Duodenal mucosa (tissue), 2 donors: ENCODE measurements around the gene ADSL.

ENCODE experiments used
- H3K27ac ChIP-seq: one replicate; pipeline ENCODE4 v1.7.0; 2013; ENCODE audit warnings: low read depth, low read length
- H3K27me3 ChIP-seq, 2 donors: one replicate each; pipeline ENCODE4 v1.7.0; 2013; ENCODE audit warnings: low read length in 2 of 2, control low read depth in 1 of 2; ENCODE audit not compliant: insufficient read depth in 2 of 2, control insufficient read depth in 1 of 2
- H3K36me3 ChIP-seq, 2 donors: one replicate each; pipeline ENCODE4 v1.7.0; 2013; ENCODE audit warnings: low read length in 2 of 2, control low read depth in 1 of 2; ENCODE audit not compliant: insufficient read depth in 2 of 2, control insufficient read depth in 1 of 2
- H3K4me1 ChIP-seq, 2 donors: one replicate each; pipeline ENCODE4 v1.7.0; 2013; ENCODE audit warnings: low read length in 2 of 2, control low read depth in 1 of 2; ENCODE audit not compliant: insufficient read depth in 2 of 2, control insufficient read depth in 1 of 2
- H3K4me3 ChIP-seq, 2 donors: one replicate each; pipeline ENCODE4 v1.7.0; 2013; ENCODE audit warnings: low read length in 2 of 2, low read depth in 1 of 2
- H3K9ac ChIP-seq, 2 donors: one replicate each; pipeline ENCODE4 v1.7.0; 2013; ENCODE audit warnings: low read length in 2 of 2, low read depth in 1 of 2
- H3K9me3 ChIP-seq, 2 donors: one replicate each; pipeline ENCODE4 v1.7.0; 2013; ENCODE audit warnings: low read length in 2 of 2, control low read depth in 1 of 2; ENCODE audit not compliant: control insufficient read depth in 1 of 2

ADSL gene

DNA sequence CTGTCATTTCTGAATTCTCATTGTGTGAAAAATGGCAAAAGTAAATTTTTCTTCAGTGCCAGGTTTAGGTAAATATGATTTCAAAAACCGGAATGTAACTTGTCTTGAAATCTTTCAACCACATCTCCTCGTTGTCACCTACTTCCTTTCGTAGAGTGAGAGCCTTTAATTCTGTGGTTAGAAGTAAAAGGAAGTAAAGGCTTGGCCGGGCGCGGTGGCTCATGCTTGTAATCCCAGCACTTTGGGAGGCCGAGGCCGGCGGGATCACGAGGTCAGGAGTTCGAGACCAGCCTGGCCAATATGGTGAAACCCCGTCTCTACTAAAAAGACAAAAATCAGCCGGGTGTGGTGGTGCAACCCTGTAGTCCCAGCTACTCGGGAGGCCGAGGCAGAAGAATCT, 53.9 kb downstream of the ADSL start:
- H3K27me3 ChIP-seq: no peaks in the 10 kb centered on the region
- no peak overlapping the region for H3K9ac ChIP-seq
- H3K9me3 ChIP-seq: no peaks in the 10 kb centered on the region
- no peaks in the 10 kb centered on the region for H3K4me1 ChIP-seq
- peaks cover 7 to 48% of the 10 kb centered on the region in 2 donors for H3K36me3 ChIP-seq
- no peak overlapping the region for H3K27ac ChIP-seq
- no peak overlapping the region for H3K4me3 ChIP-seq

DNA sequence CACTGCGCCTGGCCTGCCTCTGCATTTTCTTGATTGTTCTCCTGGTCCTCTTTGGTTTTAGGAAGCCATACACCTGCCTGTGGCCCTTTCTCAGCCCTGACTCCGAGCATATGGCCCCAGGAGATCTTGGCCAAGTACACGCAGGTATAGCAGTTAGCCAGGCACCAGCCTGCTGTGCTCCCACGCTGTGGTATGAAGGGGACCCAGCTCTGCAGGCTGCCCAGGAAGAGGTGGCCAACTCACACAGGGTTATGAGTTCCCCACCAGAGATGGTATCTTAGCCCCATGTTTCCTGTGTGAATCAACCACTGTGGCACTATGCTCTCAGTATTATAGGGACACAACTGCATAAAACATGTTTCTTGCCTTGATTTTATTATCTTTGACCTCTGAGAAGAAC, 55.2 kb downstream of the ADSL start:
- H3K9me3 ChIP-seq: no peaks in the 10 kb centered on the region
- peaks cover 14 to 58% of the 10 kb centered on the region in 2 donors for H3K36me3 ChIP-seq
- no peaks in the 10 kb centered on the region for H3K4me1 ChIP-seq
- no peak overlapping the region for H3K4me3 ChIP-seq
- H3K27me3 ChIP-seq: no peaks in the 10 kb centered on the region
- no peak overlapping the region for H3K9ac ChIP-seq
- H3K27ac ChIP-seq: no peak overlapping the region

DNA sequence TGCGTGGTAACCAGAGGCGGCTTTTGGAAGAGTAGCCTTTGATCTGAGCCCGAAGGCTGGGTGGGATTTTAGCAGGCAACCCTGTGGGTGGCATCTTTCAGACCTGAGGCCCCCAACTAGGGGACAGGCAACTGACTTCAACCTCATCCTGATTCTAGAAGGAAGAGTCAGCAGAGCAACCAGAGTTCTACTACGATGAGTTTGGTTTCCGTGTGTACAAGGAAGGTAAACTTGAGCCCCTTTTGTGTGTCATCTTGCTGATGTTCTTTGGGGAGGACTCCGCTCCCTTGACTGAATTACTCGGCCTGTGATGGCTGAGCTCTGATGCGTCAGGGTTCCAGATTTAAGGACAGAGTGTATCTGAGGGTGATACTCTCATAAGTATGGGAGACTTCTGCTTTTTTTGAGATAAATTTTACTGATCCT, 55.7 kb downstream of the ADSL start:
- Histone ChIP-seq H3K27me3 (no peaks in the 10 kb centered on the region), H3K27ac (no peak overlapping the region), H3K36me3 (peaks cover 17 to 63% of the 10 kb centered on the region in 2 donors), H3K4me1 (no peaks in the 10 kb centered on the region), H3K9me3 (no peaks in the 10 kb centered on the region), H3K4me3 (no peak overlapping the region), H3K9ac (no peak overlapping the region)

DNA sequence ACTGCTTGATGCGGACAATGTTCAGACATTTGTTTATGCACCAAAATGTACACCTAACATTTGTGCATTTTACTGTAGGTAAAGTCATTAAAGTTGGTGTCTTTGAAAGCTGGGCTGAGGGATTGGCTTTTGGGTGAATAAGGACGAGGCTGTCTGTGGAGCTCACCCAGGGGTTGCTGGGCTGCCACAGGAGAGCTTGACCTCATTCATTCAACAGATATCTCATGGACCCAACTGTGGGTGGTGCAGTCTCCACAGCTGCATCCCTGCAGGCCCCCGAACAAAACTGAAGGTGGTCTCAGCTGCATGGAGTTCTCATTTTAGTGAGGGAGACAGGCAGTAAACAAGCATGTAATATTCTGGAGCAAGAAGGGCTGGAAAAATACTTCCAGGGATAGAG, 56.8 kb downstream of the ADSL start:
- no peaks in the 10 kb centered on the region for H3K27me3 ChIP-seq
- no peak overlapping the region for H3K4me3 ChIP-seq
- no peak overlapping the region for H3K27ac ChIP-seq
- H3K36me3 ChIP-seq: peaks cover 20 to 75% of the 10 kb centered on the region in 2 donors
- H3K4me1 ChIP-seq: no peaks in the 10 kb centered on the region
- no peak overlapping the region for H3K9ac ChIP-seq
- H3K9me3 ChIP-seq: no peaks in the 10 kb centered on the region

DNA sequence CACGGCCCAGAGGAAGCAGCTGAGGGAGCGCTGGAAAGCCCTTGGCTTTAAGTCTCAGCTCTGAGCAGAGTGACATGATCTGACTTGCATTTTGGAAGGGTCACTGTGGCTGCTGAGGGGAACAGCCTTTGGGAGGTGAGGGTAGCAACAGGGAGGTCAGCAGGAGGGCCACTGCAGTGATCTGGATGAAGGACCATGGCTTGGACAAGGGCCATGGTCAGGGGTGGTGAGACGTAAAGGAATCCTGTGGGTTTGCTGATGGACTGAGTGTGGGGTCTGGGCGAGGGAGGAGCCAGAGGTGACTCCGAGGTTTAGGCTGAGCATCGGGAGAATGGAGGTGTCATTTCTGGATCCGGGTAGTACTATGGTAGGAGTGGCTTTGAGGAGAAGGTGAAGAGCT, 57.4 kb downstream of the ADSL start:
- Histone ChIP-seq H3K4me1 (no peaks in the 10 kb centered on the region), H3K27ac (no peak overlapping the region), H3K36me3 (peaks cover 25 to 80% of the 10 kb centered on the region in 2 donors), H3K27me3 (no peaks in the 10 kb centered on the region), H3K9me3 (no peaks in the 10 kb centered on the region), H3K4me3 (no peak overlapping the region), H3K9ac (no peak overlapping the region)

DNA sequence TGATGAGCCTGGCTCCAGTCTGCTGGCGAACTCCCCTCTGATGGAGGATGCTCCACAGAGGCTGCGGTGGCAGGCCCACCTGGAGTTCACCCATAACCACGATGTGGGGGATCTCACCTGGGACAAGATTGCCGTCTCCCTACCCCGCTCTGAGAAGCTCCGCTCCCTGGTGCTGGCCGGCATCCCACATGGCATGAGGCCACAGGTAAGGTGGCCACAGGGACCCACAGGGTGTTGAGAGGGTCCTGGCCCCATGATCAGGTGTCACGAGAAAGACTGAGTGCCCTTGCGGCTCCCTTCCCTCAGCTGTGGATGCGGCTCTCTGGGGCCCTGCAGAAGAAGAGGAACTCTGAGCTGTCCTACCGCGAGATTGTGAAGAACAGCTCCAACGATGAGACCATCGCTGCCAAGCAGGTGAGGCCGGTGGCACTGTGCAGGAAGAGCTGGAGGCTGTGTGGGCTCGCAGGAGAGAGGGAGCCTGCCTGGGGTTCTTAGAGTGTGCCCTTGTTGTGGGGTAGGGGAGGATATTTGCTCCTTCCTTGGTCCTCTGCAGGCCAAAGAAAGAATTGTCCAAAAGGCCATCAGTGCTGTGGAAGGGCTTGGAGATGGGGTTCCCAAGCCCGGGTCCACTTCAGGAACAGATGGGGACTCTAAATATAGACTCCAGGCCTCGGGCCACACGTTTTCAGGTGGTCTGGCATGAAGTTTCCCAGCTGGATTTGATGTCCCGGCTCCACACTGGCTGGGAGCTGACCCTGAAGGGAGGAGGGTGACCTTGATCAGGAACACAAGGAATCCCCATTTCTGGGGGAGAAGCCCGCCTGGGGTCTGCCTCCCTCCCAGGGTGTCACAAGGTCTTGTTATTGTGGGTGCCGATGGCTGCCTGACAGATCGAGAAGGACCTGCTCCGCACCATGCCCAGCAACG, 58.2 kb downstream of the ADSL start:
- no peaks in the 10 kb centered on the region for H3K27me3 ChIP-seq
- H3K9me3 ChIP-seq: no peaks in the 10 kb centered on the region
- no peak overlapping the region for H3K4me3 ChIP-seq
- no peak overlapping the region for H3K27ac ChIP-seq
- H3K36me3 ChIP-seq: peaks cover 30 to 87% of the 10 kb centered on the region in 2 donors
- no peak overlapping the region for H3K9ac ChIP-seq
- no peaks in the 10 kb centered on the region for H3K4me1 ChIP-seq

DNA sequence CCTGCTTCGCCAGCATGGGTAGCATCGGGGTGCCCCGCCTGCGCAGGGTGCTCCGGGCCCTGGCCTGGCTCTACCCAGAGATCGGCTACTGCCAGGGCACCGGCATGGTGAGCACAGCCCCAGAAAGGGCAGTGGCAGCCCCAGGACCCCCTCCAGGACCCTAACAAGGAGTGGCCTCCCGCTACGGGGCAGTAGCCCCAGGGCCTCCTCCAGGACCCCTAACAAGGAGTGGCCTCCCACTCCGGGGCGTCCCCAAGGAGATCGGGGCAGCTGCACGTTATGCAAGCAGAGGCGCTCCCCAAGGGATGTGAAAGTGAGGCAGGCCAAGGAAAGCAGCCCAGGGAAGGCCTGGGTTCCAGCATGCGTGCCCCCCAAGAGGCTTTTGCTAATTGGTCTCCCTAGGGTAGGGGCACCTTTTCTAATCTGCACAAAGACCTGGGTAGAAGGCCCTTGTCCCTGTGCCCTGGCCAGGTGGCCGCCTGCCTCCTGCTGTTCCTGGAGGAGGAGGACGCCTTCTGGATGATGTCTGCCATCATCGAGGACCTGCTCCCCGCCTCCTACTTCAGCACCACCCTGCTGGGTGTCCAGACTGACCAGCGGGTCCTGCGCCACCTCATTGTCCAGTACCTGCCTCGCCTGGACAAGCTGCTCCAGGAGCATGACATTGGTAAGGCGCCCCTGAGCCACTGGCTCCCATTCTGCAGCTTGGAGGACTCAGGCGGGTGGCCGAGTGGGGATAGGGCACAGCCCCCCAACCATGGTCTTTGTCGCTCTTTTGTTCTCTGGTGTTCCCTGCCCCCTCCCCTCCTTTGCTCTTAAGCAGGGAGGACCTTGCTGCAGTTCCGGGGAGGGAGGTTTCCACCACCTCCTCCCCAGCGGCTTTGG, 59.1 kb downstream of the ADSL start:
- no peak overlapping the region for H3K27ac ChIP-seq
- no peak overlapping the region for H3K4me3 ChIP-seq
- H3K36me3 ChIP-seq: peaks cover 37 to 96% of the 10 kb centered on the region in 2 donors
- no peaks in the 10 kb centered on the region for H3K9me3 ChIP-seq
- no peaks in the 10 kb centered on the region for H3K4me1 ChIP-seq
- no peaks in the 10 kb centered on the region for H3K27me3 ChIP-seq
- no peak overlapping the region for H3K9ac ChIP-seq

DNA sequence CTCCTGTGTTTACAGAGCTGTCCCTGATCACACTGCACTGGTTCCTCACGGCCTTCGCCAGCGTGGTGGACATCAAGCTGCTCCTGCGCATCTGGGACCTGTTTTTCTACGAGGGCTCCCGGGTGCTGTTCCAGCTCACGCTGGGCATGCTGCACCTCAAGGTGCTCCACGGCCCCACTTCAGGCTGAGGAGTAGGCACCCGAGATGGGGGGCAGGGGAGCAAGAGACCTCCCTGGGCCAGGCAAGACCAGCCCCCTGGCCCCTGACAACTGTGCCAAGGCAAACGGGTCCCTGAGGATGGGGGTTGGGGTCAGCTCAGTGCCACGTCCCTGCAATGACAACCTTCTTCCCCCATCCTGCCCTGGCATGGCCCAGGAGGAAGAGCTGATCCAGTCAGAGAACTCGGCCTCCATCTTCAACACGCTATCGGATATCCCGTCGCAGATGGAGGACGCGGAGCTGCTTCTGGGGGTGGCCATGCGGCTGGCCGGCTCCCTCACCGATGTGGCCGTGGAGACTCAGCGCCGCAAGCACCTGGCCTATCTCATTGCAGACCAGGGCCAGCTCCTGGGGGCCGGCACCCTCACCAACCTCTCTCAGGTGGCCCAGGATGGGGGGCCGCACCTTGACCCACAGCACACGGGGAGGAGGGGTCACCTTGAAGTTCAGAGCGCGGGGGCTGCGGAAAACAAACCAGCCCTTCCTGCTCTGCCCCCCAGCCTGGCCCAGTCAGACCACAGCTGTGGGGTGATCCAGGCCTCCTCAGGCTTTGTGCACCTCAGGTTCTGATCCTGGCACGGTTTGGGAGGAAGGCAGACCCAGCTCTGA, 60.0 kb downstream of the ADSL start:
- Histone ChIP-seq H3K4me3 (no peak overlapping the region), H3K9me3 (no peaks in the 10 kb centered on the region), H3K9ac (no peak overlapping the region), H3K27me3 (no peaks in the 10 kb centered on the region), H3K4me1 (no peaks in the 10 kb centered on the region), H3K36me3 (peaks cover 45 to 97% of the 10 kb centered on the region in 2 donors), H3K27ac (no peak overlapping the region)

DNA sequence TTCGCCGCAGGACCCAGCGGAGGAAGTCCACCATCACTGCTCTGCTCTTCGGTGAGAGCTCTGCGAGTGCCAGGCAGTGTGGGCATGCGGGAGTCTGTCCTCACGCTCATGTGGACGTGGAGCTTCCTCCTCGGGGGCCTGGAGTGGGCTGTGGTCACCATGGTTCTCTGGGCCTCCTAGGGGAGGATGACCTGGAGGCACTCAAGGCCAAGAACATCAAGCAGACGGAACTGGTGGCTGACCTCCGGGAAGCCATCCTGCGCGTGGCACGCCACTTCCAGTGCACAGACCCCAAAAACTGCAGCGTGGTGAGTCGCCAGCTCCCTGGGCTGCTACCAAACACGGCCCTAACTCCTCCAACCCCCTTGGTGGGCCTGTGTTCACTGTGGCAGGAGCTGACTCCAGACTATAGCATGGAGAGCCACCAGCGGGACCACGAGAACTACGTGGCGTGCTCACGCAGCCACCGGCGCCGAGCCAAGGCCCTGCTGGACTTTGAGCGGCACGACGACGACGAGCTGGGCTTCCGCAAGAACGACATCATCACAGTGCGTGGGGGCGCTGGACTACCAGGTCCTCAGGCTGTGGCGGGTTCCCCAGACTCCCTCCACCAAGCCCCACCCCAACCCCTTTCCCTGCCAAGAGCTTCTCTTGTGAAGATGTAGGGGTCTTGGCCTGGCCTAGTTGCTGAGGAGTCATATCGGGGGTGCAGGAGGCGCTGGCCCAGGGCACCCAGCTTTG, 60.9 kb downstream of the ADSL start:
- no peak overlapping the region for H3K9ac ChIP-seq
- H3K27me3 ChIP-seq: no peaks in the 10 kb centered on the region
- no peak overlapping the region for H3K27ac ChIP-seq
- H3K9me3 ChIP-seq: no peaks in the 10 kb centered on the region
- H3K4me3 ChIP-seq: no peak overlapping the region
- no peaks in the 10 kb centered on the region for H3K4me1 ChIP-seq
- peaks cover 46 to 93% of the 10 kb centered on the region in 2 donors for H3K36me3 ChIP-seq
